ENCODE results near the gene ARHGEF19. TPM values are rescaled to one million over a fixed set of nuclear protein-coding genes. Genes with fewer than 3 reads are reported as not detected.
"Not testable (repeated sequence)": the region's sequence is repeated elsewhere in the genome, so short reads cannot be mapped to it uniquely, and the experiment has no call there.

ARHGEF19 gene
- total RNA-seq, 1 donor = 6.5 TPM

DNA sequence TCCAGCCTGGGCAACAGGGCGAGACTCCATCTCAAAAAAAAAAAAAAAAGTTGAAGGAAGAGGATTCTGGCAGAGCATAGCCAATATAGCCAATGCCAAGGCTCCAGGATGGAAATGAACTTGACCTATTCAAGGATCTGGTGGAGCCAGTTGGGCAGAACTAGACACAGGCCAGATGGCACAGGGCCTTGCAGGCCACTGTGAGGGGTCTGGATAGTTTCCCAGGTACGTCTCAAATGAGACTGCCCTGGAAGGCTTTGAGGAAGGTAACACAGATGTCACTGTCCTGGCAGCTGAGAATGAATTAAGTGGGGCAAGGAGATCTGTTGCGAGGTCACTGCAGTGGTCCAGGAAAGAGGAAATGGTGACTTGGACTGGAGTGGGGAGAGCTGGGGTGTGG is 12.0 kb upstream of the ARHGEF19 start:
- no peaks in the 10 kb centered on the region for H3K36me3 ChIP-seq (ENCODE audit: insufficient read depth, low read length)
- no peak overlapping the region for H3K4me2 ChIP-seq (ENCODE audit: insufficient read depth, low read length)
- H3K4me3 ChIP-seq (ENCODE audit: insufficient read depth, low read length) = no peak overlapping the region
- TF ChIP-seq, protein P1, sequence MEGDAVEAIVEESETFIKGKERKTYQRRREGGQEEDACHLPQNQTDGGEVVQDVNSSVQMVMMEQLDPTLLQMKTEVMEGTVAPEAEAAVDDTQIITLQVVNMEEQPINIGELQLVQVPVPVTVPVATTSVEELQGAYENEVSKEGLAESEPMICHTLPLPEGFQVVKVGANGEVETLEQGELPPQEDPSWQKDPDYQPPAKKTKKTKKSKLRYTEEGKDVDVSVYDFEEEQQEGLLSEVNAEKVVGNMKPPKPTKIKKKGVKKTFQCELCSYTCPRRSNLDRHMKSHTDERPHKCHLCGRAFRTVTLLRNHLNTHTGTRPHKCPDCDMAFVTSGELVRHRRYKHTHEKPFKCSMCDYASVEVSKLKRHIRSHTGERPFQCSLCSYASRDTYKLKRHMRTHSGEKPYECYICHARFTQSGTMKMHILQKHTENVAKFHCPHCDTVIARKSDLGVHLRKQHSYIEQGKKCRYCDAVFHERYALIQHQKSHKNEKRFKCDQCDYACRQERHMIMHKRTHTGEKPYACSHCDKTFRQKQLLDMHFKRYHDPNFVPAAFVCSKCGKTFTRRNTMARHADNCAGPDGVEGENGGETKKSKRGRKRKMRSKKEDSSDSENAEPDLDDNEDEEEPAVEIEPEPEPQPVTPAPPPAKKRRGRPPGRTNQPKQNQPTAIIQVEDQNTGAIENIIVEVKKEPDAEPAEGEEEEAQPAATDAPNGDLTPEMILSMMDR (IDR thresholded peaks at IDR 0.05; ENCODE audit: extremely low read depth, low read depth, low read length) = no peak
- H3K27ac ChIP-seq (ENCODE audit: low read depth, low read length) = no peak overlapping the region
- H3K4me1 ChIP-seq (ENCODE audit: insufficient read depth, low read length) = no peaks in the 10 kb centered on the region
- H2AFZ ChIP-seq (ENCODE audit: low read length) = no peak overlapping the region
- H3K27me3 ChIP-seq (ENCODE audit: insufficient read depth, low read length) = peaks cover 23% of the 10 kb centered on the region
- H3K79me2 ChIP-seq (ENCODE audit: insufficient read depth, low read length) = no peaks in the 10 kb centered on the region
- H3K9me3 ChIP-seq (ENCODE audit: low read depth, low read length) = no peaks in the 10 kb centered on the region
- DNase-seq (ENCODE audit: insufficient read length, low spot score, missing footprints) = peak; percentile 62
- no peaks in the 10 kb centered on the region for H4K20me1 ChIP-seq (ENCODE audit: insufficient read depth, low read length)

DNA sequence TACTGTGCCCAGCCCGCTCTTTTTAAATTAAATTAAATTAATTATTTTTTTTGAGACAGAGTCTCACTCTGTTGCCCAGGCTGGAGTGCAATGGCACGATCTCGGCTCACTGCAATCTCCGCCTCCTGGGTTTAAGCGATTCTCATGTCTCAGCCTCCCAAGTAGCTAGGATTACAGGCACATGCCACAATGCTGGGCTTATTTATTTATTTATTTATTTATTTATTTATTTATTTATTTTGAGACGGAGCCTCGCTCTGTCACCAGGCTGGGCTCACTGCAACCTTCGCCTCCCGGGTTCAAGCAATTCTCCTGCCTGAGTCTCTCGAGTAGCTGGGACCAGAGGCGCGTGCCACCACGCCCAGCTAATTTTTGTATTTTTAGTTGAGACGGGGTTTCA is 10.3 kb upstream of the ARHGEF19 start:
- H3K36me3 ChIP-seq (ENCODE audit: insufficient read depth, low read length); H3K4me1 ChIP-seq (ENCODE audit: insufficient read depth, low read length); H3K27ac ChIP-seq (ENCODE audit: low read depth, low read length); DNase-seq (ENCODE audit: insufficient read length, low spot score, missing footprints); H4K20me1 ChIP-seq (ENCODE audit: insufficient read depth, low read length); H3K4me2 ChIP-seq (ENCODE audit: insufficient read depth, low read length); H3K79me2 ChIP-seq (ENCODE audit: insufficient read depth, low read length); H3K4me3 ChIP-seq (ENCODE audit: insufficient read depth, low read length); H3K9me3 ChIP-seq (ENCODE audit: low read depth, low read length); H2AFZ ChIP-seq (ENCODE audit: low read length): not testable (repeated sequence)
- peaks cover 17% of the 10 kb centered on the region for H3K27me3 ChIP-seq (ENCODE audit: insufficient read depth, low read length)

DNA sequence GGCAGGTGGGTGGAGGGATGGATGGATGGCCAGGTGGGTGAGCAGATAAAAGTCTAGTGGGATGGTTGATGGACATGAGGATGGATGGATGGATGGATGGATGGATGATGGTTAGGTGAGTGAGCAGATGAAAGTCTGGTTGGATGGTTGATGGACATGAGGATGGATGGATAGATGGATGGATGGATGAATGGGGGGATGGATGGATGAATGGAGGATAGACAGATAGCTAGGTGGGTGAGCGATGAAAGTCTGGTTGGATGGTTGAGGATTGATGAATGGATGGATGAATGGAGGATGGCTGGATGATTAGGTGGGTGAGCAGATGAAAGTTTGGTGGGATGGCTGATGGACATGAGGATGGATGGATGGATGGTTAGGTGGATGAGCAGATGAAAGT is 9.0 kb upstream of the ARHGEF19 start:
- TF ChIP-seq, protein P1 (IDR thresholded peaks at IDR 0.05; ENCODE audit: extremely low read depth, low read depth, low read length) = no peak

DNA sequence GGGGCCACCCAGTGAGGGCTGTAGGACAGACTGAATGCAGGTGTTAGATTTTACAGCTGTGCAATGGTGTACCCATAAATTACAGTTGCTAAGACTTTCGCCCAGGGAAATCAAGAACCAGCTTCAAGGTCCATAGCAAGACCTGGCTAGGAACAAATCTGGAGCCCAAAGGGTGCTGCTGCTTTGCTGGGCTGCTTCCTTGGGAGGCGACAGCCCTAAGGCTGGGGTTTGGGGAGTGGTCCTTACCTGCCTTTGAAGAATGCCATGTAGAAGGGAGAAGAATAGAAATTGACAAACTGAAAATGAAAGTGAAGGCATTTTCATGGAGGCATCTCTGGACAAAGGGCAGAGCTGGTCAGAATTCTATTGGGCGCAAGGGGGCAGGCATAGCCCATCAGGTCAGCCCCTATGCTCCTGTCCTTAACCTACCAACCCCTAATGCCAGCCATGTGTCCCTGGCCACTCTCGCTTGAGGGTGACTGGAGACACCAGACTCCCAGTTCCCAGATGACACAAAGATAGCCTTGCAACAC is 7.6 kb upstream of the ARHGEF19 start:
- no peaks in the 10 kb centered on the region for H3K36me3 ChIP-seq (ENCODE audit: insufficient read depth, low read length)
- no peak overlapping the region for H3K4me3 ChIP-seq (ENCODE audit: insufficient read depth, low read length)
- H3K79me2 ChIP-seq (ENCODE audit: insufficient read depth, low read length) = no peaks in the 10 kb centered on the region
- H3K27me3 ChIP-seq (ENCODE audit: insufficient read depth, low read length) = no peaks in the 10 kb centered on the region
- no peak overlapping the region for H3K4me2 ChIP-seq (ENCODE audit: insufficient read depth, low read length)
- H3K4me1 ChIP-seq (ENCODE audit: insufficient read depth, low read length) = peaks cover 10% of the 10 kb centered on the region
- peak overlapping the region; percentile 68 for H2AFZ ChIP-seq (ENCODE audit: low read length)
- TF ChIP-seq, protein P1 (IDR thresholded peaks at IDR 0.05; ENCODE audit: extremely low read depth, low read depth, low read length) = no peak
- H3K27ac ChIP-seq (ENCODE audit: low read depth, low read length) = no peak overlapping the region
- no peaks in the 10 kb centered on the region for H3K9me3 ChIP-seq (ENCODE audit: low read depth, low read length)
- DNase-seq (ENCODE audit: insufficient read length, low spot score, missing footprints) = peak; percentile 48
- H4K20me1 ChIP-seq (ENCODE audit: insufficient read depth, low read length) = no peaks in the 10 kb centered on the region

More for the DNA sequence above, 9.0 kb upstream of the ARHGEF19 start:
- no peak overlapping the region for H3K27ac ChIP-seq (ENCODE audit: low read depth, low read length)
- no peak overlapping the region for H3K4me3 ChIP-seq (ENCODE audit: insufficient read depth, low read length)
- no peaks in the 10 kb centered on the region for H3K79me2 ChIP-seq (ENCODE audit: insufficient read depth, low read length)
- H3K36me3 ChIP-seq (ENCODE audit: insufficient read depth, low read length) = no peaks in the 10 kb centered on the region
- H3K4me2 ChIP-seq (ENCODE audit: insufficient read depth, low read length) = no peak overlapping the region
- peak; percentile 45 for DNase-seq (ENCODE audit: insufficient read length, low spot score, missing footprints)
- no peaks in the 10 kb centered on the region for H4K20me1 ChIP-seq (ENCODE audit: insufficient read depth, low read length)
- H2AFZ ChIP-seq (ENCODE audit: low read length) = no peak overlapping the region
- peaks cover 5% of the 10 kb centered on the region for H3K27me3 ChIP-seq (ENCODE audit: insufficient read depth, low read length)
- no peaks in the 10 kb centered on the region for H3K9me3 ChIP-seq (ENCODE audit: low read depth, low read length)
- peaks cover 8% of the 10 kb centered on the region for H3K4me1 ChIP-seq (ENCODE audit: insufficient read depth, low read length)

Measured in osteoblast (primary cell).